SK-N-SH treated with all-trans-retinoic acid at 6 μM for 48 hours (cell line): Measurements from ENCODE around the gene PAM16.

Experiments
- CSRNP3 ChIP-seq: fragments of 250-450 bp; sonication (Bioruptor Pico); IDR thresholded peaks from 2 replicates; pipeline ENCODE4 v1.5.1; 2021; ENCODE audit warnings: mild to moderate bottlenecking, moderate library complexity
- PATZ1 ChIP-seq: fragments of 250-450 bp; sonication (Bioruptor Pico); IDR thresholded peaks from 2 replicates; pipeline ENCODE4 v1.8.0; 2020; ENCODE audit warnings: mild to moderate bottlenecking, moderate library complexity, borderline replicate concordance
- POU6F1 ChIP-seq: fragments of 250-450 bp; sonication (Bioruptor Pico); IDR thresholded peaks from 2 replicates; pipeline ENCODE4 v1.8.0; 2021; ENCODE audit warnings: low read depth, mild to moderate bottlenecking, moderate library complexity, borderline replicate concordance
- PPARA ChIP-seq: fragments of 250-450 bp; sonication (Bioruptor Pico); IDR thresholded peaks from 2 replicates; pipeline ENCODE4 v1.5.0; 2020; ENCODE audit warnings: mild to moderate bottlenecking, borderline replicate concordance
- RARB ChIP-seq: fragments of 250-450 bp; sonication (Bioruptor Pico); IDR thresholded peaks from 2 replicates; pipeline ENCODE4 v1.8.0; 2021; ENCODE audit warnings: mild to moderate bottlenecking, moderate library complexity
- SNAI2 ChIP-seq: fragments of 250-450 bp; sonication (Bioruptor Pico); IDR thresholded peaks from 2 replicates; pipeline ENCODE4 v1.5.0; 2020; ENCODE audit warnings: mild to moderate bottlenecking, moderate library complexity
- ZFP3 ChIP-seq: fragments of 250-450 bp; sonication (Bioruptor Pico); IDR thresholded peaks from 2 replicates; pipeline ENCODE4 v1.5.0; 2020; ENCODE audit warnings: mild to moderate bottlenecking, moderate library complexity
- ZFP30 ChIP-seq: fragments of 450-650 bp; formaldehyde crosslinking; IDR thresholded peaks from 2 replicates; pipeline ENCODE4 v1.5.0; 2022; ENCODE audit warnings: mild to moderate bottlenecking, moderate library complexity
- ZNF565 ChIP-seq: fragments of 450-650 bp; formaldehyde crosslinking; conservative IDR thresholded peaks from 2 replicates; pipeline ENCODE4 v1.5.0; 2020; ENCODE audit warnings: low read depth, mild to moderate bottlenecking, moderate library complexity
- ZNF70 ChIP-seq: fragments of 450-650 bp; formaldehyde crosslinking; IDR thresholded peaks from 2 replicates; pipeline ENCODE4 v1.5.0; 2020; ENCODE audit warnings: mild to moderate bottlenecking, moderate library complexity

- TF ChIP-seq ZFP30 (CRISPR knock-in tag) (no peak), ZNF565 (CRISPR knock-in tag) (no peak), SNAI2 (CRISPR knock-in tag) (no peak), ZNF70 (CRISPR knock-in tag) (no peak), POU6F1 (CRISPR knock-in tag) (no peak), RARB (CRISPR knock-in tag) (no peak), PATZ1 (CRISPR knock-in tag) (no peak), PPARA (CRISPR knock-in tag) (no peak), ZFP3 (CRISPR knock-in tag) (no peak), CSRNP3 (no peak)
Observed at GRCh38 chr16:4388271-4389021, 37.3 kb upstream of the PAM16 start.
